MM.1S (cell line): Measurements from ENCODE around the gene GABARAP.

ENCODE experiments used
- DNase-seq: peaks from one replicate; pipeline ENCODE4 v3.0.0-alpha.2; 2015
- H2AFZ ChIP-seq: fragments of 300-600 bp; sonication (generic); 2 replicates; pipeline ENCODE4 v1.6.0; 2016; ENCODE audit warnings: antibody characterized with exemption, low read length
- H3F3A ChIP-seq: fragments of 300-600 bp; sonication (generic); 2 replicates; pipeline ENCODE4 v1.6.1; 2016; ENCODE audit warnings: mild to moderate bottlenecking, antibody characterized with exemption, low read length, moderate library complexity, mixed read lengths; ENCODE audit not compliant: insufficient read depth
- H3K27ac ChIP-seq: fragments of 300-600 bp; sonication (generic); 2 replicates; pipeline ENCODE4 v1.5.1; 2016; ENCODE audit warnings: mild to moderate bottlenecking, low read length
- H3K27me3 ChIP-seq: fragments of 300-600 bp; sonication (generic); replicated peaks from 2 replicates; pipeline ENCODE4 v1.6.0; 2016; ENCODE audit warnings: low read length; ENCODE audit not compliant: insufficient read depth
- H3K36me3 ChIP-seq: fragments of 300-600 bp; sonication (generic); replicated peaks from 2 replicates; pipeline ENCODE4 v1.6.1; 2016; ENCODE audit warnings: mild to moderate bottlenecking, low read length, mixed read lengths; ENCODE audit not compliant: insufficient read depth
- H3K4me1 ChIP-seq: fragments of 300-600 bp; sonication (generic); 2 replicates; pipeline ENCODE4 v1.6.1; 2016; ENCODE audit warnings: low read length, mixed read lengths
- H3K4me2 ChIP-seq: fragments of 300-600 bp; sonication (generic); 2 replicates; pipeline ENCODE4 v1.6.0; 2016; ENCODE audit warnings: low read depth, low read length
- H3K4me3 ChIP-seq: fragments of 300-600 bp; sonication (generic); 2 replicates; pipeline ENCODE4 v1.5.1; 2016; ENCODE audit warnings: low read length, mixed read lengths
- H3K79me2 ChIP-seq: fragments of 300-600 bp; sonication (generic); 2 replicates; pipeline ENCODE4 v1.6.1; 2016; ENCODE audit warnings: mixed run types, low read length, mixed read lengths
- H3K9ac ChIP-seq: fragments of 300-600 bp; sonication (generic); 2 replicates; pipeline ENCODE4 v1.6.1; 2016; ENCODE audit warnings: low read length, mixed read lengths
- H3K9me2 ChIP-seq: fragments of 300-600 bp; sonication (generic); replicated peaks from 2 replicates; pipeline ENCODE4 v1.6.1; 2016; ENCODE audit warnings: mild to moderate bottlenecking, low read length, mixed read lengths; ENCODE audit not compliant: insufficient read depth
- H3K9me3 ChIP-seq: fragments of 300-600 bp; sonication (generic); replicated peaks from 2 replicates; pipeline ENCODE4 v1.6.1; 2016; ENCODE audit warnings: mild to moderate bottlenecking, low read length, mixed read lengths; ENCODE audit not compliant: insufficient read depth
- H4K20me1 ChIP-seq: fragments of 300-600 bp; sonication (generic); 2 replicates; pipeline ENCODE4 v1.6.1; 2016; ENCODE audit warnings: mild to moderate bottlenecking, low read length, moderate library complexity, mixed read lengths; ENCODE audit not compliant: insufficient read depth
- CTCF ChIP-seq: fragments of 300-600 bp; sonication (generic); IDR thresholded peaks from 2 replicates; pipeline ENCODE4 v1.5.1; 2016; ENCODE audit warnings: antibody characterized with exemption, low read length, mixed read lengths
- EZH2 ChIP-seq: fragments of 300-600 bp; sonication (generic); optimal IDR thresholded peaks from 2 replicates; pipeline ENCODE3; 2017; ENCODE audit warnings: low read depth, mild to moderate bottlenecking, antibody characterized with exemption, low read length, mixed read lengths
- EZH2phosphoT487 ChIP-seq: fragments of 300-600 bp; sonication (generic); IDR thresholded peaks from 2 replicates; pipeline ENCODE4 v1.6.1; 2018; ENCODE audit warnings: antibody characterized with exemption, low read length

GABARAP gene

DNA sequence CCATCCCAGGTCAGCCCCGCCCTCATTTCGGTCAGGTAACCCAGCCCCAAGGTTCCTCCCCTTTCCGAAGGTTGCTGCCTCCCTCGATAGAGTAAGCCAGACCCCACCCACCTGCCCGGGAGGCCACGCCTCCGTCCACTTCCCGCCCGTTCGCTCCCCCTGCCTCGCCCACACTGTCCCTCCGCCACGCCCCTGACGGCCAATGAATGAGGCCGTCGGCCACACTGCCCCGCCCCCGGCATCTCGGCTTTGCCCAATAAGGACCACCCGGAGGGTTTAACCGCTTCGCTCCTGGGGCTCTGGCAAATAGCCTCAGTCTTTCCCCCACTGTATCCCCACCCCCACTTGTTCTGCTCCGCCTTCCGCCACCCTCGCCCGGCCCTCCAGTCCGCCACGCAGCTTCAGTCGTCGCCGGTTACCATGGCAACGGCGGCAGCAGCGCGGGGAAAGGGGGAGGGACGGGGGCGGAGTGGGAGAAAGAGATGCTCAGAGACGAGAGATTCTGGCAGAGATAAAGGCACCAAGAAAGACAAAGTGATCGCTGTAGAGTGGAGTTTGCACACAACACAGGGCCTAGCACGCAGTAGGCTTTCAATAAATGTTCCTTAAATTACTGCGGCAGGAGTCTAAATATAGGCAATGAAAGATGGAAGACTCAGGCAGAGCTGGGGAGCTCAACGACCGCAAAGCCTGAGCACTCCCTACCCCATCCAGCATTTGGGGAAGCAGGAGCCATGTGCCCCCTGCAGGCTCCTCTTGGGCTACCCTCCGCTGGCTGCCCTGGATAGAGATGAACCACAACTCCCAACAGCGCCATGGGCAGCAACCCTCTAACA, 27.7 kb downstream of the GABARAP start:
- TF ChIP-seq EZH2 (no peak), EZH2phosphoT487 (no peak), CTCF (peak; percentile 54)
- Histone ChIP-seq H3K4me3 (peak overlapping the region; percentile 61), H3K27me3 (peaks cover 55% of the 10 kb centered on the region), H2AFZ (peak overlapping the region; percentile 37), H3K9ac (peak overlapping the region; percentile 20; the same call in 1 of the 2 replicates), H3K9me2 (no peaks in the 10 kb centered on the region), H3K27ac (peak overlapping the region; percentile 22; the same call in 1 of the 2 replicates), H3F3A (no peaks in the 10 kb centered on the region), H3K9me3 (no peaks in the 10 kb centered on the region), H3K79me2 (peaks cover 3% of the 10 kb centered on the region; the same call in 1 of the 2 replicates), H3K36me3 (no peaks in the 10 kb centered on the region), H4K20me1 (no peaks in the 10 kb centered on the region), H3K4me2 (peak overlapping the region; percentile 68), H3K4me1 (peaks cover 15% of the 10 kb centered on the region)
- DNase-seq, result peak; percentile 96

- TF ChIP-seq CTCF (peak; percentile 66), EZH2 (no peak)
- Histone ChIP-seq H3K9ac (peak overlapping the region; percentile 17; the same call in 1 of the 2 replicates), H3K79me2 (no peaks in the 10 kb centered on the region), H3K27me3 (peaks cover 62% of the 10 kb centered on the region), H3F3A (no peaks in the 10 kb centered on the region), H2AFZ (no peak overlapping the region), H3K9me2 (no peaks in the 10 kb centered on the region), H3K4me2 (peak overlapping the region; percentile 68; the same call in 1 of the 2 replicates), H3K27ac (no peak overlapping the region), H3K9me3 (no peaks in the 10 kb centered on the region), H3K4me3 (peak overlapping the region; percentile 61), H3K4me1 (peaks cover 12% of the 10 kb centered on the region), H4K20me1 (no peaks in the 10 kb centered on the region), H3K36me3 (no peaks in the 10 kb centered on the region)
- peak; percentile 64 for DNase-seq
Measured at GRCh38 chr17:7213895-7214299, 28.4 kb downstream of the GABARAP start.

- Histone ChIP-seq H3K9ac (no peak overlapping the region), H4K20me1 (no peaks in the 10 kb centered on the region), H3K4me3 (no peak overlapping the region), H3K4me1 (peaks cover 12% of the 10 kb centered on the region), H3K9me3 (no peaks in the 10 kb centered on the region), H2AFZ (no peak overlapping the region), H3K9me2 (no peaks in the 10 kb centered on the region), H3K4me2 (no peak overlapping the region), H3K27ac (no peak overlapping the region), H3K36me3 (no peaks in the 10 kb centered on the region), H3K27me3 (peaks cover 79% of the 10 kb centered on the region), H3F3A (no peaks in the 10 kb centered on the region), H3K79me2 (no peaks in the 10 kb centered on the region)
- DNase-seq, result no peak
- TF ChIP-seq CTCF, result no peak
- no peak for TF ChIP-seq EZH2phosphoT487
- no peak for TF ChIP-seq EZH2
Measured at GRCh38 chr17:7211491-7212273, 30.6 kb downstream of the GABARAP start.
